ENCODE data around the gene ZSCAN1. TPM values are rescaled to one million over a fixed set of nuclear protein-coding genes. Genes with fewer than 3 reads are reported as not detected.

Gene ZSCAN1
- total RNA-seq, 1 experiment from 2014 or later: 1.3 TPM

- POLR2A ChIA-PET: interaction anchor here (1.4 kb wide), 1 partner anchor 229 kb away, joined by 3 read pairs; the partner anchor contains the start of gene ZNF552
- peaks cover 23% of the 10 kb centered on the region for H3K36me3 Mint-ChIP-seq
- peaks cover 7% of the 10 kb centered on the region for H3K4me1 Mint-ChIP-seq
- DNase-seq (ENCODE audit: low spot score) (no peak), ATAC-seq (no peak)
- H3K27ac Mint-ChIP-seq: no peak overlapping the region
- H3K9me3 Mint-ChIP-seq: peaks cover 36% of the 10 kb centered on the region
- CTCF ChIA-PET: interaction anchor here (5.9 kb wide), 1 partner anchor 11 kb away, joined by 48 read pairs; no protein-coding TSS in a partner anchor
- no peak overlapping the region for H3K4me3 Mint-ChIP-seq
- H3K27me3 Mint-ChIP-seq (ENCODE audit: low read depth): peaks cover 66% of the 10 kb centered on the region
- TF ChIP-seq ZSCAN18 (CRISPR knock-in tag; IDR thresholded peaks at IDR 0.05) (no peak), ZNF317 (CRISPR knock-in tag; IDR thresholded peaks at IDR 0.05; ENCODE audit: borderline replicate concordance, low read depth) (no peak)
Observed at GRCh38 chr19:58044391-58044790, 10.6 kb downstream of the ZSCAN1 start.

- POLR2A ChIA-PET: interaction anchor here (1.4 kb wide), 1 partner anchor 230 kb away, joined by 3 read pairs; the partner anchor contains the start of gene ZNF552
- peaks cover 7% of the 10 kb centered on the region for H3K4me1 Mint-ChIP-seq
- ATAC-seq: no peak
- TF ChIP-seq ZBTB21 (CRISPR knock-in tag; IDR thresholded peaks at IDR 0.05; ENCODE audit: borderline replicate concordance): no peak
- TF ChIP-seq IRF2 (CRISPR knock-in tag; IDR thresholded peaks at IDR 0.05; ENCODE audit: borderline replicate concordance, low read depth): no peak
- no peak for TF ChIP-seq CBFB (CRISPR knock-in tag; IDR thresholded peaks at IDR 0.05; ENCODE audit: low read depth)
- no peak for TF ChIP-seq RELA (CRISPR knock-in tag; IDR thresholded peaks at IDR 0.05; ENCODE audit: borderline replicate concordance)
- no peak for TF ChIP-seq ZNF317 (CRISPR knock-in tag; IDR thresholded peaks at IDR 0.05; ENCODE audit: borderline replicate concordance, low read depth)
- no peak for TF ChIP-seq GTF2I (CRISPR knock-in tag; conservative IDR thresholded peaks at IDR 0.05)
- no peak for TF ChIP-seq ZNF219 (CRISPR knock-in tag; IDR thresholded peaks at IDR 0.05; ENCODE audit: borderline replicate concordance)
- no peak for TF ChIP-seq PRRX2 (CRISPR knock-in tag; IDR thresholded peaks at IDR 0.05)
- TF ChIP-seq MYBL2 (CRISPR knock-in tag; IDR thresholded peaks at IDR 0.05): no peak
- no peak for TF ChIP-seq NFYB (CRISPR knock-in tag; conservative IDR thresholded peaks at IDR 0.05; ENCODE audit: low read depth)
- no peak for TF ChIP-seq NR1H2 (CRISPR knock-in tag; IDR thresholded peaks at IDR 0.05)
- TF ChIP-seq FOXK1 (CRISPR knock-in tag; IDR thresholded peaks at IDR 0.05): no peak
- no peak for TF ChIP-seq MXD4 (CRISPR knock-in tag; IDR thresholded peaks at IDR 0.05; ENCODE audit: borderline replicate concordance)
- TF ChIP-seq E2F4 (CRISPR knock-in tag; IDR thresholded peaks at IDR 0.05; ENCODE audit: borderline replicate concordance, low read depth): no peak
- no peak for TF ChIP-seq USF2 (CRISPR knock-in tag; IDR thresholded peaks at IDR 0.05)
- TF ChIP-seq ZMAT4 (CRISPR knock-in tag; IDR thresholded peaks at IDR 0.05): no peak
- no peak for TF ChIP-seq GRHL2 (CRISPR knock-in tag; IDR thresholded peaks at IDR 0.05; ENCODE audit: insufficient replicate concordance, severe bottlenecking)
- no peak for TF ChIP-seq ZNF263 (CRISPR knock-in tag; IDR thresholded peaks at IDR 0.05; ENCODE audit: low read depth)
- TF ChIP-seq SMAD4 (CRISPR knock-in tag; IDR thresholded peaks at IDR 0.05): no peak
- peaks cover 71% of the 10 kb centered on the region for H3K27me3 Mint-ChIP-seq (ENCODE audit: low read depth)
- H3K36me3 Mint-ChIP-seq: peaks cover 28% of the 10 kb centered on the region
- H3K4me3 Mint-ChIP-seq: no peak overlapping the region
- H3K27ac Mint-ChIP-seq: no peak overlapping the region
- peaks cover 41% of the 10 kb centered on the region for H3K9me3 Mint-ChIP-seq
- CTCF ChIA-PET: interaction anchor here (5.9 kb wide), 1 partner anchor 10 kb away, joined by 48 read pairs; no protein-coding TSS in a partner anchor
- DNase-seq (ENCODE audit: low spot score): no peak
Observed at GRCh38 chr19:58044886-58045285, 11.1 kb downstream of the ZSCAN1 start.
